Lower lobe of right lung (tissue), 2 donors: ENCODE results near the gene ROR1. TPM values are rescaled to one million over a fixed set of nuclear protein-coding genes. Genes with fewer than 3 reads are reported as not detected.

Source experiments
- ATAC-seq, 2 donors: fragments of 200-7000 bp; cut with Tn5 transposase; one replicate each; pipeline ENCODE4 v1.9.1; 2020 to 2022; ENCODE audit warnings: mild to moderate bottlenecking in 2 of 2, moderate library complexity in 2 of 2
- DNase-seq: peaks from one replicate; pipeline ENCODE4 v3.0.0-alpha.2; 2020
- H3K27ac ChIP-seq: fragments of 200-600 bp; one replicate; pipeline ENCODE4 v1.8.0; 2022
- H3K27me3 ChIP-seq: fragments of 200-600 bp; one replicate; pipeline ENCODE4 v1.8.0; 2022; ENCODE audit warnings: low read depth
- H3K36me3 ChIP-seq: fragments of 200-600 bp; one replicate; pipeline ENCODE4 v1.8.0; 2022; ENCODE audit warnings: mild to moderate bottlenecking
- H3K4me1 ChIP-seq: fragments of 200-600 bp; one replicate; pipeline ENCODE4 v1.8.0; 2022
- H3K4me3 ChIP-seq: fragments of 200-600 bp; one replicate; pipeline ENCODE4 v1.8.0; 2022; ENCODE audit warnings: mild to moderate bottlenecking
- H3K9me3 ChIP-seq: fragments of 200-600 bp; one replicate; pipeline ENCODE4 v1.8.0; 2022
- CTCF ChIP-seq: fragments of 200-600 bp; IDR thresholded peaks from one replicate; pipeline ENCODE4 v1.8.0; 2022; ENCODE audit warnings: antibody characterized with exemption, mild to moderate bottlenecking
- intact Hi-C: fragments of 100-400 bp; cut with DNase I; formaldehyde crosslinking; loops from one replicate; pipeline ENCODE4 v1.11.0; 2022
- total RNA-seq: library from RNA; stranded (reverse); fragmentation: NEBNext Ultra II Directional; extraction: Animal tissue kit (Norgen Biotek cat#: 25700); gene quantifications from one replicate; pipeline ENCODE4 v1.2.1, GENCODE V29; 2021
- donor health status: DM: no; HTN: yes; CAD: no; lungs with severe emphysema.

The ROR1 gene
- total RNA-seq, 1 donor from 2014 or later: 15.8 TPM

- no peaks in the 10 kb centered on the region for H3K9me3 ChIP-seq
- H3K4me1 ChIP-seq: peaks cover 5% of the 10 kb centered on the region
- DNase-seq: no peak
- ATAC-seq: no peak
- H3K4me3 ChIP-seq: no peak overlapping the region
- intact Hi-C loops: no loop called here
- TF ChIP-seq CTCF: no peak
- H3K36me3 ChIP-seq: no peaks in the 10 kb centered on the region
- H3K27me3 ChIP-seq: no peaks in the 10 kb centered on the region
- H3K27ac ChIP-seq: no peak overlapping the region
Observed at GRCh38 chr1:63987014-63987627, 213.3 kb downstream of the ROR1 start.

- H3K4me1 ChIP-seq: peaks cover 5% of the 10 kb centered on the region
- no peak overlapping the region for H3K4me3 ChIP-seq
- no peak for TF ChIP-seq CTCF
- H3K27ac ChIP-seq: no peak overlapping the region
- no peaks in the 10 kb centered on the region for H3K9me3 ChIP-seq
- ATAC-seq: no peak
- H3K27me3 ChIP-seq: no peaks in the 10 kb centered on the region
- intact Hi-C loops: no loop called here
- no peaks in the 10 kb centered on the region for H3K36me3 ChIP-seq
- no peak for DNase-seq
Observed at GRCh38 chr1:63987628-63988024, 213.8 kb downstream of the ROR1 start.

DNA sequence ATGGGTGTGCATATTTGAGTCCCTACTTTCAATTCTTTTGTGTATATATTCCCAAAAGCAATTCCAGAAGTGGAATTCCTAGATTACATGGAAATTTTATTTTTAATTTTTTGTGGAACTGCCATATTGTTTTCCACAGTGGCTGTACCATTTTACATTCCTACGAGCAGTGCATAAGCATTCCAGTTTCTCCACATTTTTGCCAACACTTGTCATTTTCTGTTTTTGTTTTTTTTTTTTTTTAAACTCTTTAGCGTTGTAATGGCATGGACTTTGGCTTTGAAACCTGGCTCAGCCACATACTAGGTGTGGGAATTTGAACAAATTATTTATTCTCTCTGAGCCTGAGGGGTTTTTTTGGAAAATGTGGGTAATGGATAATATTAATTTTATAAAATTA, 215.1 kb downstream of the ROR1 start:
- intact Hi-C loops: no loop called here
- no peaks in the 10 kb centered on the region for H3K9me3 ChIP-seq
- H3K36me3 ChIP-seq: no peaks in the 10 kb centered on the region
- ATAC-seq (no peak), DNase-seq (no peak)
- H3K27me3 ChIP-seq: no peaks in the 10 kb centered on the region
- H3K4me1 ChIP-seq: peaks cover 5% of the 10 kb centered on the region
- no peak for TF ChIP-seq CTCF
- H3K4me3 ChIP-seq: no peak overlapping the region
- no peak overlapping the region for H3K27ac ChIP-seq

- Histone ChIP-seq H3K4me1 (no peaks in the 10 kb centered on the region), H3K4me3 (no peak overlapping the region), H3K9me3 (no peaks in the 10 kb centered on the region), H3K27me3 (no peaks in the 10 kb centered on the region), H3K27ac (no peak overlapping the region), H3K36me3 (no peaks in the 10 kb centered on the region)
- TF ChIP-seq CTCF: no peak
- no peak for DNase-seq
- intact Hi-C loops: no loop called here
- ATAC-seq: no peak
Observed at GRCh38 chr1:63991685-63992084, 217.9 kb downstream of the ROR1 start.

- H3K27ac ChIP-seq: no peak overlapping the region
- no peaks in the 10 kb centered on the region for H3K36me3 ChIP-seq
- H3K4me3 ChIP-seq: no peak overlapping the region
- no peaks in the 10 kb centered on the region for H3K9me3 ChIP-seq
- no peak for DNase-seq
- no peak for ATAC-seq
- no peak for TF ChIP-seq CTCF
- intact Hi-C loops: no loop called here
- no peaks in the 10 kb centered on the region for H3K4me1 ChIP-seq
- no peaks in the 10 kb centered on the region for H3K27me3 ChIP-seq
Observed at GRCh38 chr1:64000021-64000420, 226.2 kb downstream of the ROR1 start.
